GM18526 (cell line): ENCODE data around the gene QKI.

Experiments used
- POLR2A ChIP-seq: IDR thresholded peaks from 3 replicates; pipeline ENCODE4 v1.6.1; 2011; ENCODE audit not compliant: insufficient read length; ENCODE audit errors: extremely low read depth

Gene QKI

GRCh38 chr6:163414117-163414945, at the start of gene QKI:
Gene QKI (plus strand): TSS chr6:163414718. CDS start chr6:163415194, 476 bp downstream.
- peak; percentile 65 for TF ChIP-seq POLR2A

- TF ChIP-seq POLR2A = no peak
Observed at GRCh38 chr6:163366288-163366687, 48.2 kb upstream of the QKI start.

- no peak for TF ChIP-seq POLR2A
Observed at GRCh38 chr6:163367497-163368183, 46.9 kb upstream of the QKI start.

- no peak for TF ChIP-seq POLR2A
Observed at GRCh38 chr6:163369141-163369540, 45.4 kb upstream of the QKI start.

GRCh38 chr6:163369628-163370365, 44.7 kb upstream of the QKI start:
- no peak for TF ChIP-seq POLR2A

- no peak for TF ChIP-seq POLR2A
Observed at GRCh38 chr6:163370464-163371117, 43.9 kb upstream of the QKI start.

- no peak for TF ChIP-seq POLR2A
Observed at GRCh38 chr6:163371129-163371528, 43.4 kb upstream of the QKI start.

GRCh38 chr6:163373240-163373639, 41.3 kb upstream of the QKI start:
- no peak for TF ChIP-seq POLR2A

GRCh38 chr6:163375361-163375760, 39.2 kb upstream of the QKI start:
- no peak for TF ChIP-seq POLR2A

GRCh38 chr6:163376187-163376586, 38.3 kb upstream of the QKI start:
- no peak for TF ChIP-seq POLR2A

- no peak for TF ChIP-seq POLR2A
Observed at GRCh38 chr6:163377561-163377960, 37.0 kb upstream of the QKI start.

- TF ChIP-seq POLR2A = no peak
Observed at GRCh38 chr6:163380216-163380615, 34.3 kb upstream of the QKI start.

GRCh38 chr6:163381118-163381756, 33.3 kb upstream of the QKI start:
- no peak for TF ChIP-seq POLR2A

- no peak for TF ChIP-seq POLR2A
Observed at GRCh38 chr6:163383912-163384311, 30.6 kb upstream of the QKI start.

GRCh38 chr6:163384510-163384909, 30.0 kb upstream of the QKI start:
- TF ChIP-seq POLR2A = no peak
